T-helper 1 cell treated with Interleukin-12 subunit alpha and Interleukin-12 subunit beta and Interleukin-4 antibody, amounts not matched to agents 30 μg/mL and 1 μg/mL, for 36 hours (primary cell): ENCODE data around the gene RALGPS2.

Source experiments
- H3K27ac Mint-ChIP-seq: one replicate; pipeline ENCODE4 v1.8.0; 2021; ENCODE audit warnings: mild to moderate bottlenecking, mixed read lengths
- H3K27me3 Mint-ChIP-seq: one replicate; pipeline ENCODE4 v1.8.0; 2021; ENCODE audit warnings: low read depth, mixed read lengths
- H3K36me3 Mint-ChIP-seq: one replicate; pipeline ENCODE4 v1.8.0; 2021; ENCODE audit warnings: low read depth, mixed read lengths
- H3K4me1 Mint-ChIP-seq: one replicate; pipeline ENCODE4 v1.8.0; 2021; ENCODE audit warnings: low read depth, mixed read lengths
- H3K4me3 Mint-ChIP-seq: one replicate; pipeline ENCODE4 v1.8.0; 2021; ENCODE audit warnings: mild to moderate bottlenecking, moderate library complexity, mixed read lengths
- H3K9me3 Mint-ChIP-seq: one replicate; pipeline ENCODE4 v1.8.0; 2021; ENCODE audit warnings: mixed read lengths

RALGPS2 gene

GRCh38 chr1:178702146-178702545 is 22.9 kb upstream of the RALGPS2 start:
- Mint-ChIP-seq H3K4me3 (no peak overlapping the region), H3K9me3 (no peaks in the 10 kb centered on the region), H3K27ac (no peak overlapping the region), H3K4me1 (no peaks in the 10 kb centered on the region), H3K27me3 (peaks cover 9% of the 10 kb centered on the region), H3K36me3 (no peaks in the 10 kb centered on the region)

GRCh38 chr1:178704833-178705232 is 20.2 kb upstream of the RALGPS2 start:
- Mint-ChIP-seq H3K4me3 (no peak overlapping the region), H3K36me3 (no peaks in the 10 kb centered on the region), H3K27me3 (peaks cover 9% of the 10 kb centered on the region), H3K27ac (no peak overlapping the region), H3K4me1 (no peaks in the 10 kb centered on the region), H3K9me3 (no peaks in the 10 kb centered on the region)

DNA sequence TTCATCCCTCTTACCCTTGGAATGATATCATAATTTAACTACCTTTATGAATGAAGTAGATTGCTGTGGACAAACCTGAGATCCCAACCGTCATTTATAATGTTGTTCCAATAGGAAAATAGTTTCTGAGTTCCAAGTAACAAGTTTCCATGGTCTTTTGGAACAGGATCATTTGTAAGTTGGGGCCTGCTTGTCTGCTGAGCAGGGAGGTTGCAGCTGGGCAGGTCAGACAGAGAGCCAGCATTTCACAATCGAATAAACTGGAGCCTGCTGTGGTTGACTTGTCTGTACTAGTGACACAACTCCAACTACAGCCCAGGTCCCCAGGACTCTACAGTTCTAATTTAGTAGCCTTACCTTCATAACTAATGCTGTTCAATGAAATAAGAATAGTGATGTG is 18.6 kb upstream of the RALGPS2 start:
- Mint-ChIP-seq H3K27ac (no peak overlapping the region), H3K9me3 (no peaks in the 10 kb centered on the region), H3K27me3 (peaks cover 15% of the 10 kb centered on the region), H3K4me3 (no peak overlapping the region), H3K36me3 (no peaks in the 10 kb centered on the region), H3K4me1 (no peaks in the 10 kb centered on the region)

DNA sequence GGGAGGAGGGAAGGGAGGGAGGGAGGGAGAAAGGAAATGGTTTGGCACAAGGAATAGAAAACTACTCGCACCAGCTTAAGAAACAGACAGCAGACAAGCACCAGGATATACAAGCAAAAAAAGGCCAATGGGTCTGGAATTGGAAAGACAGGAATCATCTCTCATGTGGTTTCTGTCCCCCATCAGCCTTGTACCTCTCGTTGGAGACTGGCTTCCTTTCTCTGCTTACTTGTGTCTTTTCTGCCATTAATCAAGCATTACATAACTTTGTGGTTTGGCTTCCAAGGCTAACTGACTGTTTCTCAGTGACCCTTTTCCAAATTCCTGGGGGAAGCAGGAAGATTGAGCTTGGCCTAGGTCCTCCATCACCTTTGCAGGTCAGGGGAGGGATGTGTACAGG is 11.8 kb upstream of the RALGPS2 start:
- H3K4me1 Mint-ChIP-seq: no peaks in the 10 kb centered on the region
- peaks cover 24% of the 10 kb centered on the region for H3K27me3 Mint-ChIP-seq
- no peaks in the 10 kb centered on the region for H3K9me3 Mint-ChIP-seq
- H3K27ac Mint-ChIP-seq: no peak overlapping the region
- H3K4me3 Mint-ChIP-seq: no peak overlapping the region
- H3K36me3 Mint-ChIP-seq: no peaks in the 10 kb centered on the region

- Mint-ChIP-seq H3K4me3 (no peak overlapping the region), H3K4me1 (no peaks in the 10 kb centered on the region), H3K9me3 (no peaks in the 10 kb centered on the region), H3K27ac (no peak overlapping the region), H3K27me3 (peaks cover 29% of the 10 kb centered on the region), H3K36me3 (no peaks in the 10 kb centered on the region)
These were observed 10.6 kb upstream of the RALGPS2 start for GRCh38 chr1:178714453-178714852.

- H3K4me1 Mint-ChIP-seq: no peaks in the 10 kb centered on the region
- H3K27me3 Mint-ChIP-seq: peaks cover 26% of the 10 kb centered on the region
- no peaks in the 10 kb centered on the region for H3K36me3 Mint-ChIP-seq
- no peak overlapping the region for H3K27ac Mint-ChIP-seq
- H3K9me3 Mint-ChIP-seq: no peaks in the 10 kb centered on the region
- no peak overlapping the region for H3K4me3 Mint-ChIP-seq
These were observed 8.9 kb upstream of the RALGPS2 start for GRCh38 chr1:178716111-178716510.

DNA sequence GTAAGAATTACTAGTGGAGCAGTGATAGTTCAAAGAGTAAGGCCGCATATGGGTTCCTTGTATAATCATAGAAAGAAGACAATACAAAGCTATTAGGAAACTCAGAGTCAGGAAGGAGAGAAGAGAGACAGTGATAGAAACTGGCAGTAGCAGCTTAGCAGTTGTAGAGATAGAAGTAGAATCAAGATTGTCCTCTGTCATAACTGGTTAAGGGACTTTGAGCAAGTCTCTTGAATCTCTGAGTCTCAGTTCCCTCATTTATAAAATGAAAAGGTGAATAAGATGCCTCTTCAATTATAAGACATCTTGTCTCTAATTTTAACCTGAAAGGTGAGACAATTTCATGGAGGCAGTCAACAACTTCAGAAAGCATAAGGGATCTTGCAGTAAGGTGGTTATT is 6.5 kb upstream of the RALGPS2 start:
- Mint-ChIP-seq H3K27ac (no peak overlapping the region), H3K4me1 (no peaks in the 10 kb centered on the region), H3K4me3 (no peak overlapping the region), H3K9me3 (no peaks in the 10 kb centered on the region), H3K36me3 (no peaks in the 10 kb centered on the region), H3K27me3 (peaks cover 29% of the 10 kb centered on the region)

DNA sequence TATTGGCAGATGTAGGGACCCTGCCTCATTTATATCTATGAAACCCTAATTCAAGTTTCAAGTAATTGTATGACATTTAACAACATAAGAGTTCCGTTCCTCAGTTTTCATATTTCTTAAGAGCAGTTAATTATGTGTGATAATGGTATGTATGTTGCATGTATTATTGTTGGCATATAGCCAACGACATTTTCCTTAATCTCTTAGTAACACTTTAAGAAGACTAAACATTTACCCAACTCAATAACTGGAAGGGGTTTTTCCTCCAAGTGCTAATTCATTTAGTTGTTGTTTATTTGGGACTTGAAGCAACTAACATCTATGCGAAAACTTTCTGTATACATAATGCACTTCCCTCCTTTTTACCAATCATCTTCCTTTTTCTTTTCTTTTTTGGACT is 1.5 kb upstream of the RALGPS2 start:
- no peak overlapping the region for H3K4me3 Mint-ChIP-seq
- H3K27me3 Mint-ChIP-seq: peaks cover 38% of the 10 kb centered on the region
- no peak overlapping the region for H3K27ac Mint-ChIP-seq
- H3K4me1 Mint-ChIP-seq: peaks cover 10% of the 10 kb centered on the region
- H3K9me3 Mint-ChIP-seq: no peaks in the 10 kb centered on the region
- H3K36me3 Mint-ChIP-seq: no peaks in the 10 kb centered on the region

GRCh38 chr1:178724376-178724727 is 692 bp upstream of the RALGPS2 start:
- peak overlapping the region; percentile 69 for H3K4me3 Mint-ChIP-seq
- H3K4me1 Mint-ChIP-seq: peaks cover 10% of the 10 kb centered on the region
- peak overlapping the region; percentile 2 for H3K27ac Mint-ChIP-seq
- H3K27me3 Mint-ChIP-seq: peaks cover 33% of the 10 kb centered on the region
- H3K36me3 Mint-ChIP-seq: no peaks in the 10 kb centered on the region
- no peaks in the 10 kb centered on the region for H3K9me3 Mint-ChIP-seq

GRCh38 chr1:178725466-178726086 is 532 bp downstream of the RALGPS2 start:
- H3K4me3 Mint-ChIP-seq: peak overlapping the region; percentile 76
- peaks cover 29% of the 10 kb centered on the region for H3K27me3 Mint-ChIP-seq
- no peaks in the 10 kb centered on the region for H3K9me3 Mint-ChIP-seq
- H3K27ac Mint-ChIP-seq: no peak overlapping the region
- H3K36me3 Mint-ChIP-seq: no peaks in the 10 kb centered on the region
- H3K4me1 Mint-ChIP-seq: peaks cover 10% of the 10 kb centered on the region

GRCh38 chr1:178726087-178726517 is 1.1 kb downstream of the RALGPS2 start:
- H3K4me3 Mint-ChIP-seq: peak overlapping the region; percentile 76
- peaks cover 29% of the 10 kb centered on the region for H3K27me3 Mint-ChIP-seq
- peak overlapping the region; percentile 53 for H3K27ac Mint-ChIP-seq
- peaks cover 10% of the 10 kb centered on the region for H3K4me1 Mint-ChIP-seq
- no peaks in the 10 kb centered on the region for H3K9me3 Mint-ChIP-seq
- H3K36me3 Mint-ChIP-seq: no peaks in the 10 kb centered on the region

- Mint-ChIP-seq H3K9me3 (no peaks in the 10 kb centered on the region), H3K36me3 (no peaks in the 10 kb centered on the region), H3K27me3 (peaks cover 29% of the 10 kb centered on the region), H3K4me1 (peaks cover 10% of the 10 kb centered on the region), H3K4me3 (peak overlapping the region; percentile 76), H3K27ac (no peak overlapping the region)
These were observed 1.5 kb downstream of the RALGPS2 start for GRCh38 chr1:178726545-178726944.

DNA sequence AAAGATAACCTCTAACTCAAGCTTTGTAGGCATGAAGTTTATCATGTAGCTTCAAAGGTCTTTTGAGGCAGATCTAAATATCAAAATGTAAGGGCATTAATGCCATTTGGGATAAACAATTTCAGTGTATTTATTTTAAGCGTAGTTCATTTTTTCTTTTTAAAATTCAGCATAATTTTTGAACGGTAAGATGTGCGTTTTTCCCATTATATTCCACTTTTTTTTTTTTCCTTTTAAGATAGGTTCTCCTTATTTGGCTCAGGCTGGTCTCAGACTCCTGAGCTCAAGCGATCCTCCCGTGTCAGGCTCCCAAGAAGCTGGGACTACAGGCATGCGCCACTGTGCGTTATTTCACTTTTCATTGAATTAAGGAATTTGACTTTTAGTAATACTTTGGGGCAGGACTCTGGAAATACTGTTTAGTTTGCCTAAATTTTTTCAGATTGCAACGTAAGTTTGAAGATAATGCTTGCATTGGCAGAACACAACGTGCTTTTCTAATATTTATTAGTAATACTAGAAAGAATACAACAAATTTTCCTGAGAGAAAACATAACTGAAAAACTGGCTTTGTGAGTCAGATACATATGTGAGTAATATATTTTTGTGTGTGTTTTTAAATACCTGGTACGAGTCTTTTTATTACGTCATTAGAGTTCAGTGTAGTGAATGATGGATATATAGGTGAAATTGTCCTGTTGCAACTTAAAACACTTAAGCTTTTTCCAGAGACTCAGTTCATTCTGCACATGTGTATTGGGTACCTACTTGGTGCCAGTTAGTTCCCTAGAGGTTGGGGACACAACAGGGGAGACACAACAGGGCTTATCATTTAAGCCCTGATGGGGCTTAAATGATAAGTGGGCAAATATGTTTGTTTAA is 2.2 kb downstream of the RALGPS2 start:
- Mint-ChIP-seq H3K4me1 (peaks cover 10% of the 10 kb centered on the region), H3K4me3 (no peak overlapping the region), H3K9me3 (no peaks in the 10 kb centered on the region), H3K27me3 (peaks cover 29% of the 10 kb centered on the region), H3K36me3 (no peaks in the 10 kb centered on the region), H3K27ac (no peak overlapping the region)

GRCh38 chr1:178733972-178734371 is 8.9 kb downstream of the RALGPS2 start:
- Mint-ChIP-seq H3K9me3 (no peaks in the 10 kb centered on the region), H3K36me3 (no peaks in the 10 kb centered on the region), H3K4me1 (no peaks in the 10 kb centered on the region), H3K4me3 (no peak overlapping the region), H3K27ac (no peak overlapping the region), H3K27me3 (no peaks in the 10 kb centered on the region)

GRCh38 chr1:178738780-178739179 is 13.7 kb downstream of the RALGPS2 start:
- Mint-ChIP-seq H3K36me3 (no peaks in the 10 kb centered on the region), H3K4me1 (no peaks in the 10 kb centered on the region), H3K27ac (no peak overlapping the region)

More at GRCh38 chr1:178738780-178739179, 13.7 kb downstream of the RALGPS2 start:
- Mint-ChIP-seq H3K27me3 (no peaks in the 10 kb centered on the region), H3K9me3 (no peaks in the 10 kb centered on the region), H3K4me3 (no peak overlapping the region)
